Measurements from ENCODE around the gene FN1.
"Not testable (repeated sequence)": the region's sequence is repeated elsewhere in the genome, so short reads cannot be mapped to it uniquely, and the experiment has no call there.

The FN1 gene

DNA sequence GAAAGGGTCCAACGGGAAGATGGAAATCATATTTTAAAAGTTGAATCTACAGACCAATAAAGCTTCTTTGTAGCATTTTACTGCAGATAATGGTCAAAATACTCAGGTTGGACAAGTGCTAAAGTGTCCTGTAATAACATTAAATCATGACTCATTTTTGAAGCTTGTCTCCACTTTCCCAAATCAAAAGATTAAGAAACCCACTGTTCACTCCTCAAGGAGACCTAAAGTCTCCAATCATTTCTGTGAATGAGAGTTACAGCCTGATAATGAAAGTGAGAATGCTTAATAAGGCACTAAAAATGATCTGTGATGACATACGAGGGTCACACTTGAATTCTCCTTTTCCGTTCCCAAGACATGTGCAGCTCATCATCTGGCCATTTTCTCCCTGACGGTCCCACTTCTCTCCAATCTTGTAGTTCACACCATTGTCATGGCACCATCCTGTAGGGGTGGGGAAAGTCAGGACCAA lies 70.6 kb downstream of the FN1 start:
- no peak for DNase-seq (ENCODE audit: low read depth)

DNA sequence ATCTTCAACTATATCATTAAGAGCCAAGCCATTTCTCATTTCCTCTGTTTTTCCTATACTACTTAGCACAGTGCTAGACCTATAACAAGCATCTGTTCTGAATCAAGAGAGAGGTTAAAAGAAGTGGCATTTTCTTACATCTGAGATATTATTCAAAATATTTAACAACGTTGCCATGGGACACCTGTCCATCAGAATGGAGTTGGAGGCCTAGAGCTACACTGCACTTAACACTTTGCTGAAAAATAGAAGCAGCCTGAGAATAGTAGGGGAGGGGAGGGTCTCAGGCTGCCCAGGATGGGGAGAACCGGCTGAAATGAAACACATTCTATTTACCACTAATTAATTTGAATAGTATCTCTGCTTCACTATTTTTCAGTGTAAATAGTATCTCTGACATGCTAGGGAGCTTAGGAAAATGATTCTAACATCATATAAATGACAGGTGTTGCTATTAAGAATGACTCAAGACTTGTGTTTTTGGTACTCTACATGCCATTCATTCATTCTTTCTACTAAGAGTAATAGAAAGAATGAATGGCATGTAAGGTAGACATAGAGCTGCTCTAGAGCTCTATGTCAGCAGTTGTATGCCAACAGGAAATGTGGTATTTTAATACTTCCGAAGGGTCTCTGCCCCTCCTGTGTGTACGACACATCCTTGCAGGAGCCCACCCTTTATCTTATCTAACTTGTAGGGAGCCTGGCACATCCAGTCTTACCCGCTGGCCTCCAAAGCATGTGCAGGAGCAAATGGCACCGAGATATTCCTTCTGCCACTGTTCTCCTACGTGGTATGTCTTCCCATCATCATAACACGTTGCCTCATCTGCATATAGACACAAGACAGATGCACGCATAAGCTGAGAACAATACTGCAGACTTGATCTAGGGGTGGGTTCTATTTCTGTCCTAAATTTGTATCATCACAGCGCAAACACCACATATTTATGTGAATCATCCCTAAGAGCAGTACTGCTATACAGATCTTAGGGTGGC lies 71.4 kb downstream of the FN1 start:
- DNase-seq (ENCODE audit: low read depth) = no peak

DNA sequence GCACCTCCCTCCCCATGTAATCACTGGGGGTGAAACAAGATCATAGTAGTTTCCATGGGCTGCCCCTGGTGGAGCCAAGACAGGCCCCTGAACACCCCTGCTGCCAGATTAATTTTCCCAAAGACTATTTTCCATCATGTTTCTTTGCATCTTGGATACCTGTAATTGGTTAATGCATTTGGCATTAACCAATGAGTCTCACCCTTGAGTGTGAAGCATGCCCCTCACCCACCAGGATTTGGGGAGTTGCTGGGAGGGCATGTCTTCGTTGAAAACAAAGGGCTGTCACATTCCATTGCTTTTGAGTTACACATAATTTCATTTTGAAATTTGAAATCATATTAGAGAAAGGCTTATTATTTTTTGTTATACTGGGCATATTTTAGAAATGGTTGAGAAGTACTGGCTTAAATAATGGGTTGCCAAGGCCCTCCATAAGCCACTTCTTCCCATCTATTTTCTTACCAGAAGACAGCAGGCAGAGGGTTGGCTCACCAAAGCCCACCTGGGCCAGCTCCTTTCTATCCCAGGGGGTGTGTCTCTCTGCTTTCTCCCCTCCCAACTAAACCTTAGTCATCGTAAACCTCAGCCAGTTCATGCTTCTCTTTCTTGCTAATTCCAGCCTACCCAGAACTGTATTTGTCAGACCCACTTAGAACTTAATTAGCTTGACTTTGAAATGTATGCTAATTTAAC lies 72.3 kb downstream of the FN1 start:
- no peak for DNase-seq (ENCODE audit: low read depth)

DNA sequence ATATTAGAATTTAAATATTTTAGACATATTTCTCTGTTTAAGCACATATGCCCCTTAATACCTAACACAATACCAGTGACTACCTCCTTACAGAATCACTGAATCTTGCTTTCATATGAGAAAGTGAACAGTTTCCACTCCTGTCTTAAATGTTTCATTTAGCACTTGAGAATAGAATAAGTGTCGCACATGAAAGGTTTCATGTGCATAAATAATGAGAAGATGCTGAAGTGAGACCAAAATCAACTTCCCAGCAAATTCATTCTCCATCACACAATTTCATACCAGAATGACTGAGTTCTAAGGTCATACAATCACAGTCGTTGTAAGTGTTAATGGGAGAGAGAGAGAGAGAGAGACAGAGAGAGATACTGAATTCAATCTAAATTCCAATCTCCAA lies 72.8 kb downstream of the FN1 start:
- DNase-seq (ENCODE audit: low read depth) = no peak

DNA sequence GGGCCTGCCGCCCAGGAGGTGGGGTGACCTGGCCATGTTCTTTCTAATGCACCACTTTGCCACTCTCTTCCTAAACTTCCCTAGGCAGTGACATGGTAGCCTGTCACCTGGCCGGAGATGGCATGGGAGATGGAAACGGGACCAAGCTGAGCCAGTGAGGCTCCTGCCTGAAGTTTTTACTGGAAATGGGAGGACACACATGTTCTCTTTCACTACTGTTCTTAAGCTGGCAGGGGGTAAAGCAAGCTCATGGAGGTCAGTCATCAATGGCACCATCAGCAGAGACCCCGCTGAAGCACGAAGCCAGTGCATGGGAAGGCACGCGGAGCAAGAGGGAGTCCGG lies 73.3 kb downstream of the FN1 start:
- DNase-seq (ENCODE audit: low read depth) = no peak

DNA sequence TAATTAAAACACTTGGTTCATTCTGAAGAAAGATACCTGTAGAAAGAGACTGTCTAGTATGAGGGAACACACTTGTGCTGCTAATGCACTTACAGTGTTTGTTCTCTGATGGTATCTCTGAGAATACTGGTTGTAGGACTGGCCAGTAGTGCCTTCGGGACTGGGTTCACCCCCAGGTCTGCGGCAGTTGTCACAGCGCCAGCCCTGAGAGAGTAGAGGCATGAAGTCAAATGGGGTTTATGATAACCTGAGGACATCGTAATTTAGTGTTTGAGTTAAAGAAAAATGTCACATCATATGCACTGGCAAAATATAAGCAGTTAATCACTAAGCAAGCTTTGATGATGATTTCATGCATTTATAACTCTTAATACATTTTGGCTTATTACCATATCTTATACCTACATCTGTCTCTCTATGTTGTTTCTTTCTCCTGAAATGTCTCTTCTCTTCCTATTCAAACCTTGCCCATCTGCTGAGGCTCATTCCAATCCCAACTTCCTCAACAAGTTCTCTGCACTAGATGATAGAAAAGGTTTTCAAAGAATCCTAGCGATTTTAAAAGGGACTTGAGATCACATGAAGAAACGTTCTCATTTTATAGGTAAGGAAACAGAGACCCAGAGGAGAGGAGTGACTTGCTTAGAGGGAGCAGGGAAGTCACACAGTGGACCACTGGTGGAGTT lies 73.8 kb downstream of the FN1 start:
- no peak for DNase-seq (ENCODE audit: low read depth)

DNA sequence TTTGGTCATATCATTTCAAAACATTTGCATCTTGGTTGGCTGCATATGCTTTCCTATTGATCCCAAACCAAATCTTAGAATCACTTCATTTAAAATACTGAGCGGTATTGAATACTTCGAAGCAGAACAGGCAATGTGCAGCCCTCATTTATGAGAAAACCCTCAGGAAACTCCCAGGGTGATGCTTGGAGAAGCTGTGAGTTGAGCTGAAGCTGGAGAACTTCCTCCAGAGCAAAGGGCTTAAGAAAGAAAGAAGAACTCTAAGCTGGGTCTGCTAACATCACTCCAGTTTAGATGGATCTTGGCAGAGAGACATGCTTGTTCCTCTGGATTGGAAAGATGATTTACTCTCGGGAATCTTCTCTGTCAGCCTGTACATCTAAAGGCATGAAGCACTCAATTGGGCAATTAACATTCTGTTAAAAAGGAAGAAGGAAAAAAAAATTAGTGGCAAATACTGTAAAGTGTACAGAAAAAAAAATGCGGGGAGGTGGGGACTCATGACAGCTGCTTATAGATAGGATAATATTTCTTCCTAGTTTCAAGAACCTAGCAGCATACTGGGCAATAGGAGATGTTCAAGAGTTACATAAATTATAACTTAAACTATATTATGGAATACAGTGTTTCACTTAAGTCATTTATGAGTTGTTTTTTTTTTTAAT lies 74.5 kb downstream of the FN1 start:
- no peak for DNase-seq (ENCODE audit: low read depth)

DNA sequence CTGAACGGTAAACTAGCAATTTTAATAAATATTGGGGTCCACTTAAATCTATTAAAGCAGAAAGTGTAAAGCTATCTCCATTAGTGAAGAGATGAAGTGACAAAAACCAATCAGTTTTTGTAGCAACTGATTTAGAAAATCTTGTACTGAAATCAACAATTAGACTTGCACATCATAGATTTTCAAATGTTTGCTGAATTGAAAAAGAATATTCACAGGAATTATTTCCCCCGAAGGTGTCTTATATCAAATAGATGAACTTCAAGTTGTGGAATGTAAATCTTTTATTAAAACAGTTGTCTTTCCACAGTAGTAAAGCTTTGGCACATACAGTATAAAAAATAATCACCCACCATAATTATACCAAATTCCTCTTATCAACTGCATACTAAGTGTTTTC lies 75.3 kb downstream of the FN1 start:
- DNase-seq (ENCODE audit: low read depth) = no peak

DNA sequence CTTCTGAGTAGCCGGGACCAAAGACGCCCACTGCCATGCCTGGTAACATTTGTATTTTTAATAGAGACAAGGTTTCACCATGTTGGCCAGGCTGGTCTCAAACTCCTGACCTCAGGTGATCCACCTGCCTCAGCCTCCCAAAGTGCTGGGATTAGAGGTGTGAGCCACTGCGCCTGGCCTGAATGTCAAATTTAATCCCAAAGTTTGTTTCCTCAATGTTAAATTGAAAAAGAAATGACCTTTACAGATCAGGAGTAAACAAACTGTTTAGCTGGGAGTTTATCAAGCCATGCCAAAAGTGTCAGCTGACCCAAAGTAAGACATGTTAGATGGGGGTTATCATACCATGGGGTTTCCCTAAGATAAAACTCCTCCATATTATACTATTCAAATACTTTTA lies 75.8 kb downstream of the FN1 start:
- not testable (repeated sequence) for DNase-seq (ENCODE audit: low read depth)

DNA sequence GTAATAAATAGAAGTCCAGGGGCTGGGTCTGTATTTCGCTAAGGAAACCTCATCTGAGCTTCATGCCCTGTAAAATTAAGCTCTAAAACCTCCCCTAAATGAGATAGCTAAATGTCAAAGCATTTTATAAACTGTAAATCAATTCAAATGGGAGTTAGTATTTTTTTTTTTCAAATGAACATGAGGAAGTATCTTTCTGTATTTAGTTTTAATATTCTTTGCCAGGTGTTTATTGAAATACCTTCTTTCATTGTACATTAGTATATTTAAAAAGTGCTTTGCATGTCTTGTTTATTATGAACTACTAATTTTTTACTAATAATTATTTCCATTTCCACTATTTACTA lies 76.3 kb downstream of the FN1 start:
- DNase-seq (ENCODE audit: low read depth) = no peak

DNA sequence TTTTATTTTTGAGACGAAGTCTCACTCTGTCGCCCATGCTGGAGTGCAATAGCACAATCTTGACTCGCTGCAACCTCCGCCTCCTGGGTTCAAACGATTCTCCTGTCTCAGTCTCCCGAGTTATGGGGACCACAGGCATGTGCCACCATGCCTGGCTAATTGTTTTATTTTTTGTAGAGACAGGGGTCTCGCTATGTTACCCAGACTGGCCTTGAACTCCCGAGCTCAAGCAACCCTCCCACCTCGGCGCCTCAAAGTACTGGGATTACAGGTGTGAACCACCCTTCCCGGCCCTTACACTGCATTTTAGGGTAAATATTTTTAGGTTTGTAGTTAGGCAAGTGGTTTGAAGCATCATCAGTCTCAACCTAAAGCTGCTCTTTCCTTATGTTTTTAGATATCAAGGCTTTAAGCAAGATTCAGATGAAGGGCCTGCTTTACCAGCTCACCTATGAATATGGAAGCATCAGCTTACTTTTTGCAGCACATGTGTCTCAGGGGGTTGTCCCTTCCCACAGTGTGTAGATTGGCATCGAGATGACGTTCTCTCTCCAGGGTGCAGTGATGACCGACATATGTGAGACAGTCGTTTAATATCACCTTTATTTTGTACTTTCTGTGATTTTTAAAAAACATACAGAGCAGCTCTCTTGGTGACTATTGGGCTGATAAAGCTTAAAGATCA lies 76.8 kb downstream of the FN1 start:
- no peak for DNase-seq (ENCODE audit: low read depth)

DNA sequence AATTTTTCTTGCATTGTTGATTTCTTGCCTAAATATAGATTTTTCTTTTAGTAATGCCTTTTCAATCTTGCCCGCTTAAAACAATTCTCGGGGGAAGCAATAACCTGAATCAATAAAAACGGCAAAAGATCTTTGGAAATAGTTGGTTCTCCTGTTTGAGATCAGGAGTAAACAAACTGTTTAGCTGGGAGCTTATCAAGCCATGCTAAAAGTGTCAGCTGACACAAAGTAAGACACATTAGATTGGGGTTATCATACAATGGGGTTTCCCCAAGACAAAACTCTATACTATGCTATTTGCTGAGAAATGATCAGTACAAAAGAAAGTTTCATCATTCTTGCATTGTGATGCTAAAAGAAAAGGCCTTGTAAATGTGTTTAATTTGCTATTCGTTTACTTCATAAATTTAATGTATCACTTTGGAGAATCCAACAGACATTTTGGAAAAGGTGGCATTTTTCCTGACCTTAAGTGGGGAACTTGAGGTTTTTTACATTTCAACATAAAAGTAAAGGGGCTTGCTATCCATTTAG lies 77.5 kb downstream of the FN1 start:
- no peak for DNase-seq (ENCODE audit: low read depth)

DNA sequence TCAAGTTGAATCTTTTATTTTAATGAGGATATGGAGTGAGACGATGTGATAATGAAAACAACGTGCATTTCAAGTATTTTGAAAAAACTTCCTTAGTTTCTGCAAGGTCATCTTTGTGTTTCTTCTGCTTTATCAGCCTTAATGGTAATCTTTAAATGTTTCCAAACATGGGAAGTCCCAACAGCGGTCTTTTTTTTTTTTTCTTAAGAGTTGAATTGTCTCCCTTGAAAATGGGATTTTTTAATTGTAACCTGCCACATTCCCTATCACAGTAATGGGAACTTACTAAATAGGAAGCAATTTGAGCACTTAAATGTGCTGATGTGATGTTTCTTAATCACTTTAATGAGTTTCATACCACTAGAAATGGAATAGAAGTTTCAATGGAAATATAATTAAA lies 78.2 kb downstream of the FN1 start:
- no peak for DNase-seq (ENCODE audit: low read depth)

DNA sequence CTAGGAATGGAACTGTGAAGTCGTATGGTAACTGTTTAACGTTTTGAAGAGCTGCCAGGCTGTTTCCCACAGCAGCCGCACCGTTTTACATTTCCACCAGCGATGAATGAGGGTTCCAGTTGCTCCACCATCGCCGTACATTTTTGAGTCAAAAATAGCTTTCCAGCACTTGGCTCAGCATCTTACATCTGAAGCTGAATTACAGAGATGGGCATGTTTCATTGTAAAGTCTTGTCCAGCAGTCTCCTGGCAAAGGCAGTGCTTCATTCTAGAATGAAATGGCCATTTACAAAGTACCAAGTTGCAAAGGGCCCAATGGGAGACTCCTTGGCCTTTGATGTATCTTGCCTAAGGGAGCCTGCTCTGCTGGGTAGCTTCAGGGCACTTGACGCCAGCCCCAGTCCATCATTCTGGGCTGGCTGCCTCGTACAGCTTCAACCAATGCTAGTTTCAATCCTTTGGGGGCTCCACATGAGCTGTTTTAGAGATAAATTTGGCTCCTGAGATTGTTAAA lies 78.9 kb downstream of the FN1 start:
- DNase-seq (ENCODE audit: low read depth) = no peak

DNA sequence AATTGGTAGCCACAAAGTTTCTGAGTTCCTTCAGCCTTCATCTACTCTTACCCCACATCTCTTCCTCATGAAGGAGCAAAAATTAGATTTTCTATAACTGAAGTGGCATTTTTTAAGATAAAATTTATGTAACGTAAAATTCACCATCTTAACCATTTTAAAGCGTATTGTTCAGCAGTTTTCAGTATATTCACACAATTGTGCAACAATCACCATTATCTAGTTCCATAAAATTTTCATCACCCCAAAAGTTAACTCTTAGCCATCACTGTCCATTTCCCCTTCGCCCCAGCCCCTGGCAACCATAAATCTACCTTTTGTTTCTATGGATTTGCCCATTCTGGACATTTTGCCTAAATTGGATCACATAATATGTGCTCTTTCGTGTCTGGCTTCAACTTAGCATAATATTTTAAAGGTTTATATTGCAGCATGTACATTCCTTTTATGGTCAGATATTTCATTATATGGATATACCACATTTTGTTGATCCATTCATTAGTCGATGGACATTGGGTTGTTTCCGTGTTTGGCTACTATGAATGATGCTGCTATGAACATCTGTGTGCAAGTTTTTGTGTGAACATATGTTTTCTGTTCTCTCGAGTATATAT lies 79.4 kb downstream of the FN1 start:
- no peak for DNase-seq (ENCODE audit: low read depth)

DNA sequence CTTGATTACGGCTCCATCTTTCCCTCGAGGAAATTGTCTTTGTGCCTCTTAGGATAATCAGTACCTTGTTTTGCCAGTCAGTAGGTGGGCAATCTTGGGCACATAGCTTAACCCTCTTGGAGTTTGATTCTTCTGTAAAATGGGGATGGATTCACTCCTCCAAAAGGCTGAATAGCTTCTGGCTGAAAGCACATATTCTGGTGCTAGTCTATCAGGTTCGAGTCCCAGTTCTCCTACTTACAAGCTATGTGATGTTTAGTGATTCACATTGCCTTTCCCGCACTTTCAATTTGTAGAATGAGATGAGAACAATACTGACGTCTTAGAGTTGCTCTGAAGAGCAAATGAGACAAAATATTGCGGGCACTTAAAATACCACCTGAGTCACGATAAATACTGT lies 80.1 kb downstream of the FN1 start:
- no peak for DNase-seq (ENCODE audit: low read depth)

DNA sequence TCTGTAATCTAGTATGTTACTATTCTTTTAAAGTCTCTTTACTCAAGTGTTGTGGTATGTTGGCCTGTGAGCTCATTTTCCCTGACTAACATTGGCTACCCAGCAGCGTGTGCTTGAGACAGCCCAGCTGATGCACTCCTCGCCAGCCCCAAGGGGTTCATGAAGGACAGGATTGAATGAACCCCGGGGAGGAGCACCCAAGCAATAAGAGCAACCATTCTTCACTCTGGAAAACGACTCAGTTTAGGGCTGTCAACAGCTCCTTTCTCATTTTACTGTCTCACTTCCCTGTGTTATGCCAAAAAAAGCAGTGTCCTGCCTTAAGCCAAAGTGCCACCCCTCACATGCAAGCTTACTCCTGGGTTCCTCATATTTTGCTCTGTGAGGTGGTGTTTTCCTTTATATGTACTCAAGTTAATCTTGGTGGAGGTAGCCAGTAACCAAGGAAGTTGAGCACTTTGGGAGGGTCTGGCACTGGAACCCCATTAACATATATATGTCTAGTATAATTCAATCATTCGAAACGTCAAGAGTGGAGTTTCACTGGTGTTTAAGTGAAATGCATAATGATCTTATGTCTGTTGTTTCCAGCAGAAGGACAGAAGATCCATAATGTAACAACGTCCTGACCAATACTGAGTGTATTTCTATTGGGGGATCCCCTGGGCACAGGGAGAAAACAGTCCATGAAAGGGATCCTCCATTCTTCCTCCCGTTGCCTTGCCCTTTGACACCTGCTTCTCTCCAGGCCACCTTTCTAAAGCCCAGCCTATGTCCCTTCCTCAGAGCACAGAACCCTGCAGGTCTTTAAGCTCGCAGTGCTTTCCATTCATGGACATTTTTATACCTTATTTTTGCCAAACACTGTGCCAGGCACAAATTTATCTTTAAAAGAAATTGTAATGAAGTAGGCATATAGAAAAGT lies 80.8 kb downstream of the FN1 start:
- DNase-seq (ENCODE audit: low read depth) = no peak

DNA sequence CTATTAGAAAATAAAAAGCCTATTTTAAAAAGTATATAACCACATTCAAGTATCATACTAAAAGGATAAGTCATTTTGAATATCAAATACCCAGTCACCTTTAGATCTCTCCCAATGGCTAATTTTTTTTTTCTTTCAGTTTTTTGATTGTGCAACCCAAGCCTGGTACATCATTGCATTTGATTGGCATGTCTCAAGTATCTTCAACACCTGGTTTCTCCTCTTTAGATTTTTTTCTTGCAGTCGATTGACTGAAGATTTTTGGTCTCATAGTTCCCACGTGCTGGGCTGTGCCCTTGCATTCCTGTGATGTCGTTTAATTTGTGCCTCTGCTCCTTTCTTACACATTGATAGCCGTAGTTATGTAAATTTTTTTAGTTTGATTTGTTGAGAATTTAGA lies 83.3 kb downstream of the FN1 start:
- no peak for DNase-seq (ENCODE audit: low read depth)

DNA sequence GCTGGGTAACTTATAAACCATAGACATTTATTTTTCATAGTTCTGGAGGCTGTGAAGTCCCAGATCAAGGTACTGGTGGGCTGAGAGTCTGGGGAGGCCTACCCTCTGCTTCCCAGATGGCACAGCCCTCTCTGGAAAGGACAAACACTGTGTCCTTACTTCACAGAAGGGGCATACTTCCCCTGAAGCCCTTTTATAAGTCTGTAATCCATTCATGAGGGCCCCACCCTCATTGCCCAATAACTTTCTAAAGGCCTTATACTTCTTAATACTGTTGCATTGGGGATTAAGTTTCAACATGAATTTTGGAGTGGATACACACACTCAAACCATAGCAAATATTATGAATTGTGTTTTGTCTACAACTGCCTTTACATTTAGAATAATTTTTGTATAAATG lies 88.0 kb downstream of the FN1 start:
- no peak for DNase-seq (ENCODE audit: low read depth)

Measured in activated T-helper 9 cell treated with anti-CD3 and anti-CD28 coated beads, Interleukin-2, amount 50 U/mL, for 16 hours (primary cell).